ENCODE measurements around the gene ABCC1.
"Not testable (repeated sequence)": the region's sequence is repeated elsewhere in the genome, so short reads cannot be mapped to it uniquely, and the experiment has no call there.

ABCC1 gene

GRCh38 chr16:15925631-15926030, 23.8 kb upstream of the ABCC1 start:
- POLR2A ChIA-PET (ENCODE audit: low non-redundant PET) = interaction anchor here (0.6 kb wide), 1 partner anchor 18 kb away, joined by 6 read pairs; no protein-coding TSS in a partner anchor
- DNase-seq (ENCODE audit: low spot score) = no peak
- peak overlapping the region; percentile 41 for H3K27ac ChIP-seq
- TF ChIP-seq CTCF (conservative IDR thresholded peaks at IDR 0.05; ENCODE audit: low read depth) = no peak
- CTCF ChIA-PET = no interaction called here

- POLR2A ChIA-PET (ENCODE audit: low non-redundant PET) = no interaction called here
- TF ChIP-seq CTCF (conservative IDR thresholded peaks at IDR 0.05; ENCODE audit: low read depth) = no peak
- CTCF ChIA-PET = no interaction called here
Observed at GRCh38 chr16:15928261-15929104, 20.9 kb upstream of the ABCC1 start.

GRCh38 chr16:15932939-15933338, 16.5 kb upstream of the ABCC1 start:
- CTCF ChIA-PET = no interaction called here
- TF ChIP-seq CTCF (conservative IDR thresholded peaks at IDR 0.05; ENCODE audit: low read depth) = no peak
- no peak overlapping the region for H3K27ac ChIP-seq
- POLR2A ChIA-PET (ENCODE audit: low non-redundant PET) = no interaction called here
- DNase-seq (ENCODE audit: low spot score) = no peak

More at GRCh38 chr16:15928261-15929104, 20.9 kb upstream of the ABCC1 start:
- no peak for DNase-seq (ENCODE audit: low spot score)
- peak overlapping the region; percentile 62 for H3K27ac ChIP-seq

- no peak for DNase-seq (ENCODE audit: low spot score)
- no peak for TF ChIP-seq CTCF (conservative IDR thresholded peaks at IDR 0.05; ENCODE audit: low read depth)
- POLR2A ChIA-PET (ENCODE audit: low non-redundant PET) = no interaction called here
- H3K27ac ChIP-seq = no peak overlapping the region
- CTCF ChIA-PET = no interaction called here
Observed at GRCh38 chr16:15933781-15934180, 15.6 kb upstream of the ABCC1 start.

GRCh38 chr16:15934991-15935390, 14.4 kb upstream of the ABCC1 start:
- no peak for TF ChIP-seq CTCF (conservative IDR thresholded peaks at IDR 0.05; ENCODE audit: low read depth)
- H3K27ac ChIP-seq = no peak overlapping the region
- POLR2A ChIA-PET (ENCODE audit: low non-redundant PET) = no interaction called here
- CTCF ChIA-PET = no interaction called here
- DNase-seq (ENCODE audit: low spot score) = no peak

- DNase-seq (ENCODE audit: low spot score); CTCF ChIA-PET; POLR2A ChIA-PET (ENCODE audit: low non-redundant PET): not testable (repeated sequence)
- H3K27ac ChIP-seq = peak overlapping the region; percentile 30
Observed at GRCh38 chr16:15936809-15937208, 12.6 kb upstream of the ABCC1 start.

GRCh38 chr16:15942931-15943690, 6.3 kb upstream of the ABCC1 start:
- no peak for DNase-seq (ENCODE audit: low spot score)
- CTCF ChIA-PET = interaction anchor here (0.7 kb wide), 1 partner anchor 1258 kb away, joined by 3 read pairs; no protein-coding TSS in a partner anchor
- H3K27ac ChIP-seq = no peak overlapping the region
- POLR2A ChIA-PET (ENCODE audit: low non-redundant PET) = interaction anchor here (0.8 kb wide), 1 partner anchor 18 kb away, joined by 6 read pairs; no protein-coding TSS in a partner anchor
- TF ChIP-seq CTCF (conservative IDR thresholded peaks at IDR 0.05; ENCODE audit: low read depth) = no peak
